ENCODE results near the gene FKBP4. TPM values are rescaled to one million over a fixed set of nuclear protein-coding genes. Genes with fewer than 3 reads are reported as not detected.
A peak's percentile ranks its signal among the peaks of the same experiment; 100 is the strongest.

The FKBP4 gene
- total and polyA plus RNA-seq, 2 of the 8 experiments (the other 6 are each of a cell fraction or from before 2014, with no cell fraction given) = 72.6 to 243 TPM

DNA sequence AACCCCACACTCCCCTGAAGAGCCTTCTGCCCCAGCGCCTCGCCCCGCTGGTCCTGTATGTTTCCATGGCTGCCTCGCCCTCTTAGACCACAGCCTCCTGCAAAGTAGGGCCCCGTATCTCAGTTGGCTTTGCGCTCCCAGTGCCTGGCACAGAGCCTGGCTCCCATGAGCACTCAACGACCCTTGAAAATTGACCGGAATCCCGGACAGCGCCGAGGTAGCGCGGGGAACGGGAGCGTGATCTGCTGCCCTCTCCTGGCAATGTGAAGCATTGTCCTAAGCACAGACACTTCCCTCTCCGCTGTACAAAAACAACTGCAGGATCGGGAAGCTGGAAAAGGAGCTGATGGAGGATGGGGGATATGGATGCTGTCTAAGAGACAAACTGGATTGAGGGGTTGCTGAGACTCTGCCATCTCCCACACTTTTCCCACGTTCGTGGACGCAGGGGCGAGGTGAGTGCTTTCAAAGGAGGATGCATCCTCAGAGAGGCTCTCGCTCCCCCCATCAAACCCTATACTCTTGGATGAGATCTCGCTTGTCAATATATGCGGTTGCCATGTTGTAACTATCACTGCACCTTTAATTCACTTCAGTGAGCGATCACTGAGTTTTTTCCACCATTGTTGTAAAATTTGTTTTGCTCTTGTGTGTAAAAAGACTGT lies 10.7 kb upstream of the FKBP4 start (continued):
- TF ChIP-seq RXRA (IDR thresholded peaks at IDR 0.05; ENCODE audit: insufficient read depth, low read depth, low read length) (no peak), EZH2 (IDR thresholded peaks at IDR 0.05; ENCODE audit: low read depth, low read length, severe bottlenecking) (no peak), MAFK (IDR thresholded peaks at IDR 0.05; ENCODE audit: low read depth, low read length) (no peak), RNF2 (IDR thresholded peaks at IDR 0.05; ENCODE audit: borderline replicate concordance, low read depth, low read length, missing control alignments, poor library complexity, severe bottlenecking) (no peak), KDM1A (IDR thresholded peaks at IDR 0.05; ENCODE audit: borderline replicate concordance, low read length) (peak; percentile 82; the same call in 1 of the 2 replicates), EP300 (IDR thresholded peaks at IDR 0.05; ENCODE audit: borderline replicate concordance in 1 of 2, low read depth in 2 of 2, low read length in 2 of 2) (no peak), CTBP2 (IDR thresholded peaks at IDR 0.05; ENCODE audit: borderline replicate concordance, insufficient read depth, insufficient read length, low read length) (no peak), BCL11A (IDR thresholded peaks at IDR 0.05; ENCODE audit: low read depth in 2 of 2, low read length in 2 of 2) (no peak)
- TF ChIP-seq, protein P1, sequence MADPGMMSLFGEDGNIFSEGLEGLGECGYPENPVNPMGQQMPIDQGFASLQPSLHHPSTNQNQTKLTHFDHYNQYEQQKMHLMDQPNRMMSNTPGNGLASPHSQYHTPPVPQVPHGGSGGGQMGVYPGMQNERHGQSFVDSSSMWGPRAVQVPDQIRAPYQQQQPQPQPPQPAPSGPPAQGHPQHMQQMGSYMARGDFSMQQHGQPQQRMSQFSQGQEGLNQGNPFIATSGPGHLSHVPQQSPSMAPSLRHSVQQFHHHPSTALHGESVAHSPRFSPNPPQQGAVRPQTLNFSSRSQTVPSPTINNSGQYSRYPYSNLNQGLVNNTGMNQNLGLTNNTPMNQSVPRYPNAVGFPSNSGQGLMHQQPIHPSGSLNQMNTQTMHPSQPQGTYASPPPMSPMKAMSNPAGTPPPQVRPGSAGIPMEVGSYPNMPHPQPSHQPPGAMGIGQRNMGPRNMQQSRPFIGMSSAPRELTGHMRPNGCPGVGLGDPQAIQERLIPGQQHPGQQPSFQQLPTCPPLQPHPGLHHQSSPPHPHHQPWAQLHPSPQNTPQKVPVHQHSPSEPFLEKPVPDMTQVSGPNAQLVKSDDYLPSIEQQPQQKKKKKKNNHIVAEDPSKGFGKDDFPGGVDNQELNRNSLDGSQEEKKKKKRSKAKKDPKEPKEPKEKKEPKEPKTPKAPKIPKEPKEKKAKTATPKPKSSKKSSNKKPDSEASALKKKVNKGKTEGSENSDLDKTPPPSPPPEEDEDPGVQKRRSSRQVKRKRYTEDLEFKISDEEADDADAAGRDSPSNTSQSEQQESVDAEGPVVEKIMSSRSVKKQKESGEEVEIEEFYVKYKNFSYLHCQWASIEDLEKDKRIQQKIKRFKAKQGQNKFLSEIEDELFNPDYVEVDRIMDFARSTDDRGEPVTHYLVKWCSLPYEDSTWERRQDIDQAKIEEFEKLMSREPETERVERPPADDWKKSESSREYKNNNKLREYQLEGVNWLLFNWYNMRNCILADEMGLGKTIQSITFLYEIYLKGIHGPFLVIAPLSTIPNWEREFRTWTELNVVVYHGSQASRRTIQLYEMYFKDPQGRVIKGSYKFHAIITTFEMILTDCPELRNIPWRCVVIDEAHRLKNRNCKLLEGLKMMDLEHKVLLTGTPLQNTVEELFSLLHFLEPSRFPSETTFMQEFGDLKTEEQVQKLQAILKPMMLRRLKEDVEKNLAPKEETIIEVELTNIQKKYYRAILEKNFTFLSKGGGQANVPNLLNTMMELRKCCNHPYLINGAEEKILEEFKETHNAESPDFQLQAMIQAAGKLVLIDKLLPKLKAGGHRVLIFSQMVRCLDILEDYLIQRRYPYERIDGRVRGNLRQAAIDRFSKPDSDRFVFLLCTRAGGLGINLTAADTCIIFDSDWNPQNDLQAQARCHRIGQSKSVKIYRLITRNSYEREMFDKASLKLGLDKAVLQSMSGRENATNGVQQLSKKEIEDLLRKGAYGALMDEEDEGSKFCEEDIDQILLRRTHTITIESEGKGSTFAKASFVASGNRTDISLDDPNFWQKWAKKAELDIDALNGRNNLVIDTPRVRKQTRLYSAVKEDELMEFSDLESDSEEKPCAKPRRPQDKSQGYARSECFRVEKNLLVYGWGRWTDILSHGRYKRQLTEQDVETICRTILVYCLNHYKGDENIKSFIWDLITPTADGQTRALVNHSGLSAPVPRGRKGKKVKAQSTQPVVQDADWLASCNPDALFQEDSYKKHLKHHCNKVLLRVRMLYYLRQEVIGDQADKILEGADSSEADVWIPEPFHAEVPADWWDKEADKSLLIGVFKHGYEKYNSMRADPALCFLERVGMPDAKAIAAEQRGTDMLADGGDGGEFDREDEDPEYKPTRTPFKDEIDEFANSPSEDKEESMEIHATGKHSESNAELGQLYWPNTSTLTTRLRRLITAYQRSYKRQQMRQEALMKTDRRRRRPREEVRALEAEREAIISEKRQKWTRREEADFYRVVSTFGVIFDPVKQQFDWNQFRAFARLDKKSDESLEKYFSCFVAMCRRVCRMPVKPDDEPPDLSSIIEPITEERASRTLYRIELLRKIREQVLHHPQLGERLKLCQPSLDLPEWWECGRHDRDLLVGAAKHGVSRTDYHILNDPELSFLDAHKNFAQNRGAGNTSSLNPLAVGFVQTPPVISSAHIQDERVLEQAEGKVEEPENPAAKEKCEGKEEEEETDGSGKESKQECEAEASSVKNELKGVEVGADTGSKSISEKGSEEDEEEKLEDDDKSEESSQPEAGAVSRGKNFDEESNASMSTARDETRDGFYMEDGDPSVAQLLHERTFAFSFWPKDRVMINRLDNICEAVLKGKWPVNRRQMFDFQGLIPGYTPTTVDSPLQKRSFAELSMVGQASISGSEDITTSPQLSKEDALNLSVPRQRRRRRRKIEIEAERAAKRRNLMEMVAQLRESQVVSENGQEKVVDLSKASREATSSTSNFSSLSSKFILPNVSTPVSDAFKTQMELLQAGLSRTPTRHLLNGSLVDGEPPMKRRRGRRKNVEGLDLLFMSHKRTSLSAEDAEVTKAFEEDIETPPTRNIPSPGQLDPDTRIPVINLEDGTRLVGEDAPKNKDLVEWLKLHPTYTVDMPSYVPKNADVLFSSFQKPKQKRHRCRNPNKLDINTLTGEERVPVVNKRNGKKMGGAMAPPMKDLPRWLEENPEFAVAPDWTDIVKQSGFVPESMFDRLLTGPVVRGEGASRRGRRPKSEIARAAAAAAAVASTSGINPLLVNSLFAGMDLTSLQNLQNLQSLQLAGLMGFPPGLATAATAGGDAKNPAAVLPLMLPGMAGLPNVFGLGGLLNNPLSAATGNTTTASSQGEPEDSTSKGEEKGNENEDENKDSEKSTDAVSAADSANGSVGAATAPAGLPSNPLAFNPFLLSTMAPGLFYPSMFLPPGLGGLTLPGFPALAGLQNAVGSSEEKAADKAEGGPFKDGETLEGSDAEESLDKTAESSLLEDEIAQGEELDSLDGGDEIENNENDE (IDR thresholded peaks at IDR 0.05; ENCODE audit: insufficient replicate concordance, low read length) = no peak
